Effector memory CD8-positive, alpha-beta T cell (primary cell): ENCODE measurements around the gene ROBO4.
A peak's percentile ranks its signal among the peaks of the same experiment; 100 is the strongest.

Source experiments
- ATAC-seq: fragments of 150-1000 bp; cut with Tn5 transposase; replicated peaks from 2 replicates; pipeline ENCODE4 v1.10.0; 2021; ENCODE audit warnings: mild to moderate bottlenecking, moderate library complexity
- DNase-seq, 3 experiments: peaks; one replicate each; pipeline ENCODE4 v3.0.0; 2021
- H3K27ac Mint-ChIP-seq, 2 donors: one replicate each; pipeline ENCODE4 v1.8.0; 2022; ENCODE audit warnings: mild to moderate bottlenecking in 2 of 2, mixed read lengths in 2 of 2, moderate library complexity in 2 of 2
- H3K27me3 Mint-ChIP-seq, 2 donors: one replicate each; pipeline ENCODE4 v1.8.0; 2022; ENCODE audit warnings: mixed read lengths in 2 of 2
- H3K36me3 Mint-ChIP-seq: one replicate; pipeline ENCODE4 v1.8.0; 2022; ENCODE audit warnings: mild to moderate bottlenecking, moderate library complexity, mixed read lengths; ENCODE audit not compliant: insufficient read depth
- H3K4me1 Mint-ChIP-seq, 2 donors: one replicate each; pipeline ENCODE4 v1.8.0; 2022; ENCODE audit warnings: low read depth in 2 of 2, mixed read lengths in 2 of 2
- H3K4me3 Mint-ChIP-seq, 2 donors: one replicate each; pipeline ENCODE4 v1.8.0; 2022; ENCODE audit warnings: mild to moderate bottlenecking in 2 of 2, mixed read lengths in 2 of 2, moderate library complexity in 2 of 2
- H3K9me3 Mint-ChIP-seq, 2 donors: one replicate each; pipeline ENCODE4 v1.8.0; 2022; ENCODE audit warnings: mixed read lengths in 2 of 2

Gene ROBO4

DNA sequence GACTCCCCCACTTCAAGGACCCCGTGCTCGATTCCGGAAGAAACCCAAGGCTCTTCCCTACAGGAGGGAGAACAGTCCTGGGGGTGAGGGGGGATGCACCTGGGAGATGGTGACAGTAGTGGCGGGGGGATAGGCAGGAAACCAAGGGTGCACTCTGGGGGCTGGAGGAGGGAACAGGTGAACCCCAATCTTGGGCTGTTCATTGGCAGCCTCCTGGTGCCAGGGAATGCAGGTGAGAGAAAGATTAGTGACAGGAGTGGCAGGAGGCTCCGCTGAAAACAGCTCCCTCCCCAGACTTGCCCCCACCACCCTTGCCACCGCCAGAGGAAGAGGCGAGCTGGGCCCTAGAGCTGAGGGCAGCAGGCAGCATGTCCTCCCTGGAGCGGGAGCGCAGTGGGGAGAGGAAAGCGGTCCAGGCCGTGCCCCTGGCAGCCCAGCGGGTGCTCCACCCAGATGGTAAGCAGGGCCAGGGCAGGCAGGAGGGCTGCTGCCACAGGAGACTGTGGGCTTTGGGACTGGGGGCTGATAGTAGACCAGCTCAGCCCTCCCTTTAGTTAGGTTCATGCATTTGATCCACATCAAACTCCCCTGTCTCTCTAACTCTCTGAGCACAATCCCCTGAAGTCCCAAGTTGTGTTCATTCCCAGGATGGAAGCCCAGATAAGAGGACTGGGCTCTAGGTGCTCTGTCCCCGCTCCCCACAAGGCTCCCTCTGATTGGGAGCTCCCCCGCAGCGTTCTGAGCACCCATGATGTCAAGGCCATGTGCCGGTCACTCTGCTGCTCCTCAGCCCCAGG is 18.0 kb downstream of the ROBO4 start:
- Mint-ChIP-seq H3K4me3 (no peak overlapping the region), H3K9me3 (no peaks in the 10 kb centered on the region), H3K27me3 (peaks cover 13 to 54% of the 10 kb centered on the region in 2 donors), H3K36me3 (peaks cover 9% of the 10 kb centered on the region), H3K27ac (no peak overlapping the region), H3K4me1 (peaks cover 13 to 19% of the 10 kb centered on the region in 2 donors)
- ATAC-seq (no peak), DNase-seq (no peak)

DNA sequence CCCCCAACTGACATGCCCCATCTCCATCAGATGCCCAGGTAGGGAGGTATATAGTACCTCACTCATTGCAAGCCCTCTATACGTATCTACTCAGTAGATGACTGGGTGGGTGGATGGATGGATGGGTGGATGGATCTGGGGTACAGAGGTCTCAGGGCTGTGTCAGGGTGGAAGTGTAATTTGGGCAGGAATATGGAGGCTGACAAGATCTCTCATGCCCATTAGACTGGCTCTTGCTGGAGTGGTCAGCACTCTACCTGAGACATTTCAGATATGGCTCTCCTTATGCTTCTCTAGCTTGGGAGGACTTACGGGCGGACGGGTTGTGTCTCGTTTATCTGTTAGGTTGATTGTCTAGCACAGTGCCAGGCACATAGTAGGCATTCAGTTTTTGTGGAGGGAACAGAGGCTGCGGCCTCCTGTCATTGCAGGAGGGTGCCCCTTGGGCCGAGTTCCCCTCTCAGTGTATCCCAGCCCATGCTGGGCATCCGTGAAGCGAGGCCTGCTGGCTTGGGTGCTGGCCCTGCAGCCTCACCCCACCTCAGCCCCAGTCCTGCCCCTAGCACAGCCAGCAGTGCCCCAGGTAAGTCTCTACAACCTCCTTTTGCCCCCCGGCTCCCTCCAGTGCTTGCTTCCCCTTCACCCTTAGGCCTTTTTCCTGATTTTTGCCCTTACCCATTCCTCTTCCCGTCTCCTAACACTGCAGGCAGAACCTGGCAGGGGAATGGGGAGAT is 18.7 kb downstream of the ROBO4 start:
- DNase-seq (no peak), ATAC-seq (no peak)
- Mint-ChIP-seq H3K4me1 (peaks cover 13 to 19% of the 10 kb centered on the region in 2 donors), H3K27ac (no peak overlapping the region), H3K9me3 (no peaks in the 10 kb centered on the region), H3K27me3 (peaks cover 13 to 54% of the 10 kb centered on the region in 2 donors), H3K4me3 (no peak overlapping the region), H3K36me3 (peaks cover 9% of the 10 kb centered on the region)

DNA sequence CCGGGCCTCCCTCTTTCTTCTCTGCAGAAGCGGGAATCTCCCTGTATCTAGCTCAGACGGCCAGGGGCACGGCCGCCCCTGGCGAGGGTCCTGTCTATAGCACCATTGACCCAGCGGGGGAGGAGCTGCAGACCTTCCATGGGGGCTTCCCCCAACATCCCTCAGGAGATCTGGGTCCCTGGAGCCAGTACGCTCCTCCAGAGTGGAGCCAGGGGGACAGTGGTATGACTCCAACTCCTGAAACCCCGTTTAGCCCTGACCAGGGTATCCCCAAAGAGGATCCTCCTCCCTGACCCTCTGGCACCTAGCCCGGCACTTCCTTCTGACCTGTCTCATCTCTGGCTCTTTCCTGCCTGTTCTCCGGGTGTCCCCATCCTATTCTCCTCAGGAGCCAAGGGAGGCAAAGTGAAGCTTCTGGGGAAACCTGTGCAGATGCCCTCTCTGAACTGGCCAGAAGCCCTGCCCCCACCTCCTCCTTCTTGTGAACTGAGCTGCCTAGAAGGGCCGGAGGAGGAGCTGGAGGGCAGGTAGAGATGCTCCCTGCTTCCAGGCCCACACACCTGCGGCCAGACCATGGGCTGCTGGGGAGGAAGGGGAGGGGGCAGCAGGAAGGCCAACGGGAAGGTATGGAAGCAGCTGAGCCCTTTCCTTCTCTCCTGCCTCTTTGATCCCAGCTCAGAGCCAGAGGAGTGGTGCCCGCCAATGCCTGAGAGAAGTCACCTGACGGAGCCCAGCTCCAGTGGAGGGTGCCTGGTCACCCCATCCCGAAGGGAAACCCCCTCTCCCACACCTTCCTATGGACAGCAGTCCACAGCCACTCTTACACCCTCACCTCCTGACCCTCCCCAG is 19.5 kb downstream of the ROBO4 start:
- H3K27me3 Mint-ChIP-seq: peaks cover 14 to 57% of the 10 kb centered on the region in 2 donors
- no peak for DNase-seq
- no peak for ATAC-seq
- peaks cover 13 to 19% of the 10 kb centered on the region in 2 donors for H3K4me1 Mint-ChIP-seq
- H3K9me3 Mint-ChIP-seq: no peaks in the 10 kb centered on the region
- no peak overlapping the region for H3K27ac Mint-ChIP-seq
- H3K36me3 Mint-ChIP-seq: peaks cover 9% of the 10 kb centered on the region
- H3K4me3 Mint-ChIP-seq: peak overlapping the region; percentile 80 to 83

DNA sequence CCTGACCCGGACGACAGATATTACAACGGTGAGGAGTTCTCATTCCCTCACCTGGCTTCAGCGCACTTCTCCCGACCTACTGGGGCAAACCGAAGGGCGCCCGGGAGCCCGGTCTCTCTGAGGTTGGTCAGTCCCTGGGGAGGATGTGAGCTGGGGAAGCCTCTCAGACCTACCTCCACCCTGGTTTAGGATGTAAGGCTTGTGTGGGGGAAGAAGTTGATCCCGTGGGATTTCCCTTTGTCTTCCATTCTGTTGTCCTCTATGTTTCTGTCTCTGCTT is 20.1 kb downstream of the ROBO4 start:
- peak overlapping the region; percentile 70 to 88 for H3K27ac Mint-ChIP-seq
- ATAC-seq (no peak), DNase-seq (no peak)
- peak overlapping the region; percentile 80 to 83 for H3K4me3 Mint-ChIP-seq
- no peaks in the 10 kb centered on the region for H3K9me3 Mint-ChIP-seq
- H3K27me3 Mint-ChIP-seq: peaks cover 18 to 63% of the 10 kb centered on the region in 2 donors
- peaks cover 13 to 19% of the 10 kb centered on the region in 2 donors for H3K4me1 Mint-ChIP-seq
- peaks cover 9% of the 10 kb centered on the region for H3K36me3 Mint-ChIP-seq

DNA sequence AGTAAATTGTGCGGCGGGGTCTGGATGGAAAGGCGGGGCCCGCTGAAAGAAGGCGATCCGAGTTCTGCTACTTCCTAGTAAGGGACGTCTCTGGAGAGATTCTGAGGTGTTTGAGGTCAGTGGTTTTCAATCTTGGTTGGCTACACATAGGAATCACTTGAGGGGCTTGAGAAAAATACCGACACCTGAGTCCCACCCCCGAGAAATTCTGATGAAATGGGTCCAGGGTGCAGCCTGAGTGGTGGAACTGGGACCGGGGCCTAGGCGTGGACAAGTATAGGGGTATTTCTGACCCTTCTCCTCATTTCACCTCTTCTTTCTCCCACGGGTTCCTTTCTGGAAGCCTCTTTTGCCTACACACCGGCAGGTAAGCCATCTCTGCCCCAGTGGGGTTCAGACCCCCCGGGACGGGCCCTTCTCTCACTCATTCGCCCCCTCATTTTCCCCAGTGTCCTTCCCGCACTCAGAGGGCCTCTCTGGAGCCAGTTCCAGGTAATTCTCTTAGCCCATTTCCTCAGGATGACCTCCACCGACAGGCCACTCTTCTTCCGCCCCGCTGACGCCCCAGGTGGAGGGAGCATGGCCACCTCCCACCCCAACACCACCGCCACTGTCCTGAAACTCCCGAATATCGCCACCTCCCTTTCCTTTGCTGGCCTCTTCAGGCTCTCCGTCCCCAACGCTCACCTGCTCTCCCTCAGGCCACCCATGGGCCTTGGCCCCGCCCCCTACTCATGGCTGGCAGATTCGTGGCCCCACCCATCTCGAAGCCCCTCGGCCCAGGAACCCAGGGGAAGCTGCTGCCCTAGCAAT is 20.6 kb downstream of the ROBO4 start:
- H3K9me3 Mint-ChIP-seq: no peaks in the 10 kb centered on the region
- peak overlapping the region; percentile 80 to 83 for H3K4me3 Mint-ChIP-seq
- H3K36me3 Mint-ChIP-seq: peaks cover 9% of the 10 kb centered on the region
- DNase-seq: no peak
- peaks cover 13 to 19% of the 10 kb centered on the region in 2 donors for H3K4me1 Mint-ChIP-seq
- ATAC-seq: no peak
- peaks cover 18 to 68% of the 10 kb centered on the region in 2 donors for H3K27me3 Mint-ChIP-seq
- H3K27ac Mint-ChIP-seq: peak overlapping the region; percentile 70 to 88

DNA sequence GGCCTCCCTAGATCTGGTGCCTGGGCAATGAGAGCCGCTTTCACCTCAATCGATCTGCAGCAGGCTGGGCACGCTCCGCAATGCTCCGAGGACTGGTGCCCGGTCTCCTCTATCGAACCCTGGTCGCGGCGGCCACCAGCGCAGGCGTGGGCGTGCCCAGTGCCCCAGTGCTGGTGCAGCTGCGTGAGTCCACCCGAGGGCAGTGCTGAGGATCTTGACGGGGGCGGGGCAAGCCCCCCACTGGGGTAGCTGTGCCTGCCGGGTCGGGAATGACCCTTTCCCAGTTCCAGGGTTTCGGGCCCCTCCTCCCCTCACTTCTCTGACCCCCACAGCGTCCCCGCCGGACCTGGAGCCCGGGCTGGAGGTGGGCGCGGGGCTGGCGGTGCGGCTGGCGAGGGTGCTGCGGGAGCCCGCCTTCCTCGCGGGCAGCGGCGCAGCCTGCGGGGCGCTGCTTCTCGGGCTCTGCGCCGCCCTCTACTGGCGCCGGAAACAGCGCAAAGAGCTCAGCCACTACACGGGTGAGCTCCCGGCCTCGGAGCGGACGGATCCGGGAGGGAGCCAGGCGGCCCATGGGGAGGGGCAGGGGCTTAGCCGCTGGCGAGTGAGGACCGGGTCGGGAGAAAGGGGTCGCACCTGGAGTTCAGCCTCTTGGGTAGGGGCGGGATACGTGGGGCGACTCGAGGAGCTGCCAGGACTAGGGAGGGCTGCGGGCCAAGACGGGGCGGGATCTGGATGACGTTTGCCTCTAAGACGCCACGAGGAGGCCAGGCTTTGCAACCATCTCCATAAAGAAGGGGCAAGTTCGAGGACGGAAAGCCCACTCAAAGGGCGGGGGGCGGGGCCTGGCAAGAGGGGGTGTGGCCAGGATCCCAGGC is 21.5 kb downstream of the ROBO4 start:
- peak; percentile 95 for ATAC-seq
- peaks cover 13 to 19% of the 10 kb centered on the region in 2 donors for H3K4me1 Mint-ChIP-seq

DNA sequence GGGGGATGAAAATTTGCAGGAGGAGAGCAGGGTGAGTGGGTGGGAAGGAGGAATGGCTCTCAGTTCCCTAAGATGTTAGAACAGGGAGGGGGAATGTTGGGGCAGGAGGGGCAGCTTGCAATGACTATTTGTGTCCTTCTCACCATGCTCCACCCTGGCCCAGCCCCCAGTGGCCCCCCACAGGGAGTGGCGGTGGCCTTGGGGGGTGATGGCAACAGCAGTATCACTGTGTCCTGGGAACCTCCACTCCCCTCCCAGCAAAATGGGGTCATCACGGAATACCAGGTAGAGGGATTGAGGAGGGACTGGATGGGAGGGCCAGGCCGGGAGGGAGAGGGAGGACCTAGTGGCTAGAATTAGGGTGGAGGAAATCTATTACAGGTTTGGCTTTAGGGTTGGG is 22.3 kb downstream of the ROBO4 start:
- Mint-ChIP-seq H3K27ac (no peak overlapping the region), H3K27me3 (peaks cover 24 to 85% of the 10 kb centered on the region in 2 donors), H3K36me3 (peaks cover 9% of the 10 kb centered on the region), H3K4me3 (peak overlapping the region; percentile 80 to 83), H3K4me1 (peaks cover 13 to 19% of the 10 kb centered on the region in 2 donors), H3K9me3 (no peaks in the 10 kb centered on the region)
- no peak for DNase-seq
- no peak for ATAC-seq

More for the DNA sequence above, 21.5 kb downstream of the ROBO4 start:
- peak; percentile 67 to 82 (median 67) for DNase-seq
- peak overlapping the region; percentile 80 to 83 for H3K4me3 Mint-ChIP-seq
- H3K9me3 Mint-ChIP-seq: no peaks in the 10 kb centered on the region
- peaks cover 18 to 77% of the 10 kb centered on the region in 2 donors for H3K27me3 Mint-ChIP-seq
- peak overlapping the region; percentile 69 to 88 for H3K27ac Mint-ChIP-seq
- peaks cover 9% of the 10 kb centered on the region for H3K36me3 Mint-ChIP-seq

DNA sequence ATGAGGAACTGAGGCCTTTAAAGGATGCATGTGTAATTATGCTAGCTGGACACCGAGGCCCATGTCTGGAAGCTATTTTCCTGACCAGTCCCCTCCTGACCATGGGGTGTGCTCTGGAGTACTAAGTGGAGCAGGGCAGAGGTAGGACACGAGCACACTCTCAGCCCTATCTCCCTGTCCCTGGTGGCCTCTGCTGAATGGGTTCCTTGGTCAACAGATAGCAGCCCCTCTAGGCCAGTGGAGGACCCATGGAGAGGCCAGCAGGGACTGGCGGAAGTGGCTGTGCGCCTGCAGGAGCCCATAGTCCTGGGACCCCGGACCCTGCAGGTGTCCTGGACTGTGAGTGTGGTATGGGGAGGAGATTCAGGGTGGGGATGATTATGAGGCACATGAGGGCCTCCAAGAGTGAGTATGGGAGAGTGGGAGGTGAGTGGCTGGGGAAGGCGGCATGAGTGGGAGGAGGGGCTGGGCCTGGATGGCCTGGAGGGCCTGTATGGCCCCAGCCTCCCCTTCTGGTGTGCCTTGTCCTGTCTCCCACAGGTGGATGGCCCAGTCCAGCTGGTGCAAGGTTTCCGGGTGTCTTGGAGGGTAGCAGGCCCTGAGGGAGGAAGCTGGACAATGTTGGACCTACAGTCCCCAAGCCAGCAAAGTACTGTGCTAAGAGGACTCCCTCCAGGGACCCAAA is 23.0 kb downstream of the ROBO4 start:
- no peak for DNase-seq
- Mint-ChIP-seq H3K9me3 (no peaks in the 10 kb centered on the region), H3K4me3 (peak overlapping the region; percentile 80 to 83), H3K4me1 (peaks cover 13 to 19% of the 10 kb centered on the region in 2 donors), H3K36me3 (peaks cover 9% of the 10 kb centered on the region), H3K27me3 (peaks cover 31 to 89% of the 10 kb centered on the region in 2 donors), H3K27ac (no peak overlapping the region)
- no peak for ATAC-seq

DNA sequence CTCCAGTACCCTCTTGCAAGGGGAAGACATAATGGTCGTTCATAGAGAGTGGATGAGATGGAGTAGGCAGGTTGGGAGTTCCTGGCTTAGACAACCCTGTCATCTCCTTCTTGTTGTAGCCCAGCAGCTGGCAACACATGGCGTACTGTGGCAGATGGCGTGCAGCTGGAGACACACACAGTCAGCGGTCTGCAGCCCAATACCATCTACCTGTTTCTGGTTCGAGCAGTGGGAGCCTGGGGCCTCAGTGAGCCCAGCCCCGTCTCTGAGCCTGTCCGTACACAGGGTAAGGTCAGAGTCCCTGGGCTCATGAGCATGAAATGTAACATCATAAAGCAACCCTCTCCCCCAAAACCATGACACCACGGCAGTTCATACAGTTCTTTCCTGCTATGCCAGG is 23.7 kb downstream of the ROBO4 start:
- H3K4me1 Mint-ChIP-seq: peaks cover 17 to 25% of the 10 kb centered on the region in 2 donors
- H3K4me3 Mint-ChIP-seq: no peak overlapping the region
- no peak for DNase-seq
- peaks cover 9% of the 10 kb centered on the region for H3K36me3 Mint-ChIP-seq
- H3K27ac Mint-ChIP-seq: no peak overlapping the region
- ATAC-seq: no peak
- H3K27me3 Mint-ChIP-seq: peaks cover 38 to 89% of the 10 kb centered on the region in 2 donors
- H3K9me3 Mint-ChIP-seq: no peaks in the 10 kb centered on the region

DNA sequence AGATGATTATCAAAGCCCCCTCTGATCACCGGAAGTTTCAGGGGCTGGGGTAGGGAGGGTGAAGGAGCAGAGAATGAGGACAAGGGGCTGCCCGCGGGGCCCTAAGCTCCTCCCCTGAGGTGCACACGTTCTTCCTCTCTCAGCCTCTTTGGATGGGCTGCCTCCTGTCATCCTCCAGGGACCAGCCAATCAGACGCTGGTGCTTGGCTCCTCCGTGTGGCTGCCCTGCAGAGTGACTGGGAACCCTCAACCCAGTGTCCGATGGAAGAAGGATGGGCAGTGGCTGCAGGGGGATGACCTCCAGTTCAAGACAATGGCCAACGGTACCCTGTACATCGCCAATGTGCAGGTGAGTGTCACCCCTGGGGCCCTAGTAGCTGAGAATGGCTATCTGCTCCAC is 24.9 kb downstream of the ROBO4 start:
- peaks cover 50 to 89% of the 10 kb centered on the region in 2 donors for H3K27me3 Mint-ChIP-seq

DNA sequence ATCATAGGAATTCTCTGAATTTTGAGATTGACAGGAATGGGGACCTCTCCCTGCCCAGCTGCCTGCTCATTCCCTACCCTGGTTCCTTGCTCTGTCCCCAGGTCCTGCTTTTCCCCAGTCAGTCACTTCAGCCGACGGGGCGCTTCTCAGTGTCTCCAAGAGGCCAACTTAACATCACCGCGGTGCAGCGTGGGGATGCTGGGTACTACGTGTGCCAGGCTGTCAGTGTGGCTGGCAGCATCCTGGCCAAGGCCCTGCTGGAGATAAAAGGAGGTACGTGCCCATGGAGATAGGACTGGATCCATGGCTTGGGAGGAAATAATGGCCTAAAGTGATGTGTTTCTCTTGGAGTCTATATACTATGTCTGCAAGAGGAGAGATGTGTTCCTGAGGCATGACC is 25.4 kb downstream of the ROBO4 start:
- Mint-ChIP-seq H3K27me3 (peaks cover 55 to 89% of the 10 kb centered on the region in 2 donors), H3K4me3 (no peak overlapping the region), H3K36me3 (peaks cover 8% of the 10 kb centered on the region), H3K27ac (no peak overlapping the region), H3K9me3 (no peaks in the 10 kb centered on the region), H3K4me1 (peaks cover 17 to 21% of the 10 kb centered on the region in 2 donors)
- no peak for ATAC-seq
- no peak for DNase-seq

More for the DNA sequence above, 24.9 kb downstream of the ROBO4 start:
- Mint-ChIP-seq H3K27ac (no peak overlapping the region), H3K4me1 (peaks cover 20 to 21% of the 10 kb centered on the region in 2 donors), H3K4me3 (no peak overlapping the region), H3K36me3 (peaks cover 9% of the 10 kb centered on the region), H3K9me3 (no peaks in the 10 kb centered on the region)
- ATAC-seq (no peak), DNase-seq (no peak)
